H1 (cell line): ENCODE results near the gene KLKB1. TPM values are rescaled to one million over a fixed set of nuclear protein-coding genes. Genes with fewer than 3 reads are reported as not detected.

Experiments
- CTCF ChIA-PET: fragments of 300-600 bp; sonication (Branson Sonifier 250); formaldehyde crosslinking; loops from one replicate; lab custom pipeline; 2021; ENCODE audit not compliant: partially characterized antibody; lab: Charles Lee
- POLR2A ChIA-PET: fragments of 300-600 bp; sonication (Branson Sonifier 250); formaldehyde crosslinking; loops from one replicate; lab custom pipeline; 2021; ENCODE audit warnings: inconsistent platforms; ENCODE audit not compliant: partially characterized antibody; lab: Charles Lee
- DNase-seq, 2 experiments: peaks; one replicate each; pipeline versions ENCODE4 v3.0.0 to v3.0.0-alpha.2; 2010 to 2022; ENCODE audit warnings: low spot score in 2 of 2, low read depth in 1 of 2, mixed read lengths in 1 of 2
- FAIRE-seq: peaks from 2 replicates; lab custom pipeline; 2011; peaks lifted over from hg19 to GRCh38; lab: Jason Lieb, UNC
- H2AFZ ChIP-seq: 2 replicates; pipeline ENCODE4 v1.8.1; 2012; ENCODE audit warnings: low read length, inconsistent platforms
- H2AK5ac ChIP-seq: 2 replicates; pipeline ENCODE4 v1.6.1; 2013; ENCODE audit warnings: low read depth, low read length
- H2BK120ac ChIP-seq: replicated peaks from 2 replicates; pipeline ENCODE3; 2013; ENCODE audit warnings: low read depth, low read length, inconsistent platforms
- H2BK12ac ChIP-seq: 2 replicates; pipeline ENCODE4 v1.6.1; 2013; ENCODE audit warnings: low read depth, low read length
- H2BK15ac ChIP-seq: 2 replicates; pipeline ENCODE4 v1.6.1; 2013; ENCODE audit warnings: low read length
- H2BK20ac ChIP-seq: 2 replicates; pipeline ENCODE4 v1.6.1; 2013; ENCODE audit warnings: low read length
- H2BK5ac ChIP-seq: 2 replicates; pipeline ENCODE4 v1.6.1; 2013; ENCODE audit warnings: low read depth, low read length
- H3K14ac ChIP-seq: 2 replicates; pipeline ENCODE4 v1.6.1; 2013; ENCODE audit warnings: inconsistent platforms; ENCODE audit not compliant: insufficient read length
- H3K18ac ChIP-seq: 2 replicates; pipeline ENCODE4 v1.6.1; 2013; ENCODE audit warnings: low read length; ENCODE audit errors: extremely low read depth
- H3K23ac ChIP-seq: 2 replicates; pipeline ENCODE4 v1.6.1; 2013; ENCODE audit warnings: inconsistent platforms; ENCODE audit not compliant: insufficient read length
- H3K23me2 ChIP-seq: 2 replicates; pipeline ENCODE4 v1.6.1; 2013; ENCODE audit warnings: low read depth, low read length
- H3K27ac ChIP-seq: 2 replicates; pipeline ENCODE4 v1.6.1; 2011; ENCODE audit warnings: low read depth, low read length, inconsistent platforms
- H3K27me3 ChIP-seq, 4 experiments: replicated peaks in 1 of 4; 1 replicate in 1 of 4; 2 replicates in 3 of 4; pipeline versions ENCODE4 v1.6.1 to v1.8.1; 2011 to 2013; ENCODE audit warnings: low read length in 3 of 4, mild to moderate bottlenecking in 3 of 4, inconsistent platforms in 2 of 4, mixed read lengths in 2 of 4, moderate library complexity in 1 of 4; ENCODE audit not compliant: control insufficient read depth in 3 of 4, insufficient read depth in 3 of 4; ENCODE audit errors: extremely low read depth in 1 of 4
- H3K36me3 ChIP-seq, 4 experiments: 2 replicates each; pipeline versions ENCODE4 v1.6.1 to v1.8.1; 2011 to 2013; ENCODE audit warnings: mild to moderate bottlenecking in 4 of 4, low read length in 3 of 4, moderate library complexity in 2 of 4, control low read depth in 1 of 4, inconsistent platforms in 1 of 4; ENCODE audit not compliant: insufficient read depth in 4 of 4, control insufficient read depth in 2 of 4
- H3K4ac ChIP-seq: replicated peaks from 2 replicates; pipeline ENCODE3; 2013; ENCODE audit warnings: low read length, low read depth, mixed read lengths, inconsistent platforms; ENCODE audit not compliant: insufficient read length
- H3K4me1 ChIP-seq, 4 experiments: replicated peaks in 1 of 4; 1 replicate in 1 of 4; 2 replicates in 3 of 4; pipeline versions ENCODE4 v1.6.1 to v1.8.1; 2011 to 2013; ENCODE audit warnings: low read length in 3 of 4, inconsistent platforms in 2 of 4, mixed read lengths in 1 of 4; ENCODE audit not compliant: insufficient read depth in 4 of 4, control insufficient read depth in 3 of 4
- H3K4me2 ChIP-seq, 2 experiments: 2 replicates each; pipeline versions ENCODE4 v1.6.1 to v1.8.1; 2011 to 2013; ENCODE audit warnings: low read depth in 2 of 2, low read length in 2 of 2, control low read depth in 1 of 2, inconsistent platforms in 1 of 2, mild to moderate bottlenecking in 1 of 2; ENCODE audit not compliant: insufficient read depth in 1 of 2
- H3K4me3 ChIP-seq, 4 experiments: fragments of 200-600, 300-600 bp in 1 of 4; sonication (generic), shearing (Covaris generic), sonication (Bioruptor Twin) in 1 of 4; 2 replicates each; pipeline versions ENCODE4 v1.5.1 to v1.8.1; 2011 to 2016; ENCODE audit warnings: low read length in 4 of 4, low read depth in 3 of 4, control low read depth in 2 of 4, inconsistent platforms in 2 of 4, mild to moderate bottlenecking in 2 of 4, mixed read lengths in 1 of 4, moderate library complexity in 1 of 4; ENCODE audit not compliant: insufficient read depth in 2 of 4; ENCODE audit errors: extremely low read depth in 1 of 4
- H3K56ac ChIP-seq: replicated peaks from 2 replicates; pipeline ENCODE3; 2013; ENCODE audit warnings: low read depth, mild to moderate bottlenecking, mixed read lengths, low read length, inconsistent platforms; ENCODE audit not compliant: insufficient read length
- H3K79me1 ChIP-seq: 2 replicates; pipeline ENCODE4 v1.6.1; 2013; ENCODE audit warnings: low read depth, low read length, control low read depth
- H3K79me2 ChIP-seq, 2 experiments: 2 replicates each; pipeline versions ENCODE4 v1.6.1 to v1.8.1; 2012 to 2013; ENCODE audit warnings: low read length in 2 of 2, mild to moderate bottlenecking in 2 of 2, inconsistent platforms in 1 of 2; ENCODE audit not compliant: insufficient read depth in 2 of 2, control insufficient read depth in 1 of 2
- H3K9ac ChIP-seq, 4 experiments: replicated peaks in 1 of 4; 1 replicate in 1 of 4; 2 replicates in 3 of 4; pipeline versions ENCODE4 v1.6.1 to v1.8.1; 2011 to 2013; ENCODE audit warnings: low read depth in 3 of 4, low read length in 3 of 4, control low read depth in 2 of 4, mild to moderate bottlenecking in 2 of 4, moderate library complexity in 2 of 4, inconsistent platforms in 1 of 4; ENCODE audit errors: extremely low read depth in 1 of 4
- H3K9me3 ChIP-seq, 2 experiments: 2 replicates each; pipeline versions ENCODE4 v1.6.1 to v1.8.1; 2012 to 2013; ENCODE audit warnings: mild to moderate bottlenecking in 2 of 2, moderate library complexity in 2 of 2, control low read depth in 1 of 2, inconsistent platforms in 1 of 2, low read depth in 1 of 2, low read length in 1 of 2, mixed read lengths in 1 of 2; ENCODE audit not compliant: insufficient read depth in 2 of 2
- H4K20me1 ChIP-seq, 2 experiments: replicated peaks in 1 of 2; 2 replicates each; pipeline versions ENCODE3 to v1.8.1; 2011 to 2013; ENCODE audit warnings: inconsistent platforms in 2 of 2, low read length in 2 of 2, mild to moderate bottlenecking in 1 of 2; ENCODE audit not compliant: insufficient read depth in 2 of 2, control insufficient read depth in 1 of 2
- H4K5ac ChIP-seq: 2 replicates; pipeline ENCODE4 v1.6.1; 2013; ENCODE audit warnings: low read length, low read depth, mixed read lengths, inconsistent platforms; ENCODE audit not compliant: insufficient read length
- H4K8ac ChIP-seq: 2 replicates; pipeline ENCODE4 v1.8.0; 2013; ENCODE audit warnings: mild to moderate bottlenecking, moderate library complexity, low read length, inconsistent platforms; ENCODE audit not compliant: insufficient read depth; ENCODE audit errors: extremely low read depth
- H4K91ac ChIP-seq: replicated peaks from 2 replicates; pipeline ENCODE3; 2013; ENCODE audit warnings: low read length, mixed read lengths, inconsistent platforms; ENCODE audit not compliant: insufficient read length
- E2F6 ChIP-seq: IDR thresholded peaks from 2 replicates; pipeline ENCODE4 v1.6.1; 2012; ENCODE audit warnings: inconsistent platforms
- EZH2 ChIP-seq: fragments of 200-600 bp; sonication (generic); IDR thresholded peaks from 2 replicates; pipeline ENCODE4 v1.7.1; 2012; ENCODE audit warnings: low read depth, mild to moderate bottlenecking, moderate library complexity, low read length, inconsistent platforms; ENCODE audit not compliant: severe bottlenecking
- HDAC2 ChIP-seq, 2 experiments: fragments of 300-600 bp in 1 of 2; sonication (generic) in 1 of 2; IDR thresholded peaks; 2 replicates each; pipeline ENCODE4 v1.6.1; 2011 to 2012; ENCODE audit warnings: low read depth in 2 of 2, low read length in 2 of 2, mild to moderate bottlenecking in 2 of 2, moderate library complexity in 2 of 2, borderline replicate concordance in 1 of 2, inconsistent platforms in 1 of 2
- KDM5A ChIP-seq: fragments of 200-600 bp; IDR thresholded peaks from 2 replicates; pipeline ENCODE4 v1.7.1; 2012; ENCODE audit warnings: mild to moderate bottlenecking, low read length, inconsistent platforms, mixed read lengths
- MAFK ChIP-seq: IDR thresholded peaks from 2 replicates; pipeline ENCODE4 v1.6.1; 2012; ENCODE audit warnings: low read depth, mild to moderate bottlenecking, improper control_type of control experiment, low read length
- MAX ChIP-seq: IDR thresholded peaks from 2 replicates; pipeline ENCODE4 v1.6.1; 2012; ENCODE audit warnings: inconsistent platforms
- NANOG ChIP-seq: IDR thresholded peaks from 2 replicates; pipeline ENCODE4 v1.6.1; 2011; ENCODE audit warnings: low read length, low read depth, mild to moderate bottlenecking, inconsistent platforms; ENCODE audit not compliant: insufficient read depth, poor library complexity, severe bottlenecking
- RNF2 ChIP-seq: fragments of 200-900, 300-1000 bp; sonication (generic); IDR thresholded peaks from 2 replicates; pipeline ENCODE4 v1.7.1; 2016; ENCODE audit warnings: borderline replicate concordance, low read depth, mild to moderate bottlenecking, antibody characterized with exemption, low read length; ENCODE audit not compliant: poor library complexity, severe bottlenecking; ENCODE audit errors: missing control alignments
- SIX5 ChIP-seq: IDR thresholded peaks from 2 replicates; pipeline ENCODE4 v1.6.1; 2011; ENCODE audit warnings: mild to moderate bottlenecking, low read depth, low read length
- SP1 ChIP-seq: IDR thresholded peaks from 2 replicates; pipeline ENCODE4 v1.6.1; 2011; ENCODE audit warnings: low read depth, low read length
- SP4 ChIP-seq: IDR thresholded peaks from 2 replicates; pipeline ENCODE4 v1.6.1; 2012; ENCODE audit warnings: low read length, inconsistent platforms
- YY1 ChIP-seq: IDR thresholded peaks from 2 replicates; pipeline ENCODE4 v1.6.1; 2011; ENCODE audit warnings: low read depth, mild to moderate bottlenecking, low read length
- WGBS, 2 experiments: shearing (Covaris generic) in 1 of 2; methylation state at CpG; one replicate each; pipeline versions ENCODE4 v1.1.6 to v1.1.7; 2013 to 2015; ENCODE audit warnings: low lambda C conversion rate in 2 of 2, mixed read lengths in 2 of 2, inconsistent platforms in 1 of 2, low coverage in 1 of 2, missing lambda C conversion rate in 1 of 2; ENCODE audit not compliant: insufficient replicate concordance in 2 of 2, insufficient coverage in 1 of 2, insufficient read length in 1 of 2; ENCODE audit errors: extremely low coverage in 1 of 2, missing lambda C conversion rate in 1 of 2; 5-methylcytosine and 5-hydroxymethylcytosine counted together
- polyA plus RNA-seq, 7 experiments: library from polyadenylated mRNA; depleted of rRNA in 3 of 7; stranded (reverse) in 5 of 7; unstranded in 2 of 7; fragments of >200 nt in 5 of 7; fragments of 200-250 nt in 2 of 7; gene quantifications; 1 replicate in 5 of 7; 2 replicates in 1 of 7; 4 replicates in 1 of 7; pipeline versions ENCODE4 v1.2.1 to v1.2.3, GENCODE V29; 2011 to 2013; ENCODE audit warnings: missing spikeins in 2 of 7, mixed read lengths in 2 of 7
- total RNA-seq: library from RNA; stranded (reverse); fragmentation: NEBNext Ultra II Directional; extraction: Animal tissue kit (Norgen Biotek cat#: 25700); gene quantifications from 2 replicates; pipeline ENCODE4 v1.2.1, GENCODE V29; 2021

KLKB1 gene
- total and polyA plus RNA-seq, 2 of the 8 experiments (the other 6 are each of a cell fraction or from before 2014, with no cell fraction given), result 12.0 to 20.9 TPM

- Histone ChIP-seq H3K4me3 (no peak overlapping the region), H4K20me1 (no peaks in the 10 kb centered on the region), H2BK20ac (no peak overlapping the region), H3K56ac (no peak overlapping the region), H3K18ac (no peak overlapping the region), H3K4me1 (peaks cover 3 to 8% (median 5%) of the 10 kb centered on the region in 4 experiments; a peak in 5 of 7 replicates), H4K5ac (no peak overlapping the region), H2AFZ (no peak overlapping the region), H3K27ac (no peak overlapping the region), H3K4ac (no peak overlapping the region), H3K79me2 (no peaks in the 10 kb centered on the region), H3K23ac (no peak overlapping the region), H3K27me3 (no peaks in the 10 kb centered on the region), H2BK120ac (no peak overlapping the region), H4K8ac (no peak overlapping the region), H3K14ac (no peak overlapping the region), H3K23me2 (no peaks in the 10 kb centered on the region; the same call in 1 of the 2 replicates), H3K36me3 (peaks cover 0 to 35% (median 19%) of the 10 kb centered on the region in 4 experiments; a peak in 6 of 8 replicates), H2BK15ac (no peak overlapping the region), H2BK5ac (no peak overlapping the region), H3K4me2 (no peak overlapping the region), H4K91ac (no peak overlapping the region), H3K9ac (no peak overlapping the region), H2BK12ac (peak overlapping the region; percentile 46; the same call in 1 of the 2 replicates), H3K79me1 (no peaks in the 10 kb centered on the region), H2AK5ac (no peak overlapping the region), H3K9me3 (peaks cover 0 to 7% of the 10 kb centered on the region in 2 experiments; a peak in 2 of 4 replicates)
- POLR2A ChIA-PET, result interaction anchor here (0.9 to 2.1 kb wide), 4 partner anchors 10 to 624 kb away, joined by 3 to 9 read pairs (median 4); no protein-coding TSS in a partner anchor
- no peak for DNase-seq
- FAIRE-seq, result no peak
- CTCF ChIA-PET, result no interaction called here
- 86% methylated on average over 6 of the region's 6 CpGs; no CpG with 5 or more reads in 1 of the 2 experiments for WGBS, 2 experiments
- TF ChIP-seq YY1, result no peak
- no peak for TF ChIP-seq MAX
- no peak for TF ChIP-seq MAFK
- no peak for TF ChIP-seq E2F6
- no peak for TF ChIP-seq EZH2
- no peak for TF ChIP-seq SP4
- no peak for TF ChIP-seq HDAC2 (IDR thresholded peaks at IDR 0.05; ENCODE audit: borderline replicate concordance in 1 of 2, low read depth in 2 of 2, low read length in 2 of 2)
- TF ChIP-seq KDM5A, result no peak
- TF ChIP-seq SP1, result no peak
- TF ChIP-seq RNF2, result no peak
- no peak for TF ChIP-seq NANOG
- no peak for TF ChIP-seq SIX5
Observed at GRCh38 chr4:186260117-186260503, 32.8 kb downstream of the KLKB1 start.
